Memory B cell (primary cell): ENCODE results near the gene ZNF599.
"Not testable (repeated sequence)": the region's sequence is repeated elsewhere in the genome, so short reads cannot be mapped to it uniquely, and the experiment has no call there.

ENCODE experiments used
- ATAC-seq: fragments of 150-1000 bp; cut with Tn5 transposase; 2 replicates; pipeline ENCODE4 v1.10.0; 2021; ENCODE audit warnings: low read depth, mild to moderate bottlenecking, moderate library complexity
- DNase-seq, 2 donors: peaks; one replicate each; pipeline ENCODE4 v3.0.0; 2022; ENCODE audit warnings: low spot score in 2 of 2
- H3K27ac Mint-ChIP-seq: one replicate; pipeline ENCODE4 v1.8.0; 2022; ENCODE audit warnings: mild to moderate bottlenecking, moderate library complexity, mixed read lengths
- H3K27me3 Mint-ChIP-seq: one replicate; pipeline ENCODE4 v1.8.0; 2022; ENCODE audit warnings: mixed read lengths
- H3K36me3 Mint-ChIP-seq: one replicate; pipeline ENCODE4 v1.8.0; 2022; ENCODE audit warnings: mild to moderate bottlenecking, mixed read lengths
- H3K4me1 Mint-ChIP-seq: one replicate; pipeline ENCODE4 v1.8.0; 2022; ENCODE audit warnings: mixed read lengths
- H3K4me3 Mint-ChIP-seq: one replicate; pipeline ENCODE4 v1.8.0; 2022; ENCODE audit warnings: mild to moderate bottlenecking, moderate library complexity, mixed read lengths
- H3K9me3 Mint-ChIP-seq: one replicate; pipeline ENCODE4 v1.8.0; 2022; ENCODE audit warnings: mixed read lengths

The ZNF599 gene

GRCh38 chr19:34772697-34773554 lies at the start of gene ZNF599:
Gene ZNF599 (minus strand): TSS chr19:34773215. CDS start chr19:34772841, 374 bp downstream.
- H3K36me3 Mint-ChIP-seq = peaks cover 10% of the 10 kb centered on the region
- peaks cover 5% of the 10 kb centered on the region for H3K4me1 Mint-ChIP-seq
- peak within 1 kb of the TSS; percentile 93 for H3K4me3 Mint-ChIP-seq
- peak within 1 kb of the TSS; percentile 31 for H3K27ac Mint-ChIP-seq
- ATAC-seq (peak; percentile 99), DNase-seq (peak; percentile 88 to 90)
- H3K9me3 Mint-ChIP-seq = peaks cover 4% of the 10 kb centered on the region
- peaks cover 4% of the 10 kb centered on the region for H3K27me3 Mint-ChIP-seq

- H3K36me3 Mint-ChIP-seq = peaks cover 24% of the 10 kb centered on the region
- peaks cover 7% of the 10 kb centered on the region for H3K4me1 Mint-ChIP-seq
- ATAC-seq = no peak
- no peak overlapping the region for H3K4me3 Mint-ChIP-seq
- no peak overlapping the region for H3K27ac Mint-ChIP-seq
- no peaks in the 10 kb centered on the region for H3K27me3 Mint-ChIP-seq
- peaks cover 1% of the 10 kb centered on the region for H3K9me3 Mint-ChIP-seq
- DNase-seq = no peak
Observed at GRCh38 chr19:34818270-34818669, 45.3 kb upstream of the ZNF599 start.

- ATAC-seq (no peak), DNase-seq (no peak)
- no peaks in the 10 kb centered on the region for H3K27me3 Mint-ChIP-seq
- peaks cover 24% of the 10 kb centered on the region for H3K36me3 Mint-ChIP-seq
- no peak overlapping the region for H3K4me3 Mint-ChIP-seq
- H3K4me1 Mint-ChIP-seq = peaks cover 10% of the 10 kb centered on the region
- peaks cover 1% of the 10 kb centered on the region for H3K9me3 Mint-ChIP-seq
- no peak overlapping the region for H3K27ac Mint-ChIP-seq
Observed at GRCh38 chr19:34816708-34817107, 43.7 kb upstream of the ZNF599 start.

- Mint-ChIP-seq H3K27ac (no peak overlapping the region), H3K36me3 (peaks cover 12% of the 10 kb centered on the region), H3K27me3 (peaks cover 6% of the 10 kb centered on the region), H3K4me3 (no peak overlapping the region), H3K9me3 (peaks cover 5% of the 10 kb centered on the region), H3K4me1 (peaks cover 11% of the 10 kb centered on the region)
- DNase-seq = no peak
- no peak for ATAC-seq
Observed at GRCh38 chr19:34808566-34808965, 35.6 kb upstream of the ZNF599 start.

- ATAC-seq = no peak
- Mint-ChIP-seq H3K4me3 (no peak overlapping the region), H3K27me3 (peaks cover 8% of the 10 kb centered on the region), H3K4me1 (peaks cover 5% of the 10 kb centered on the region), H3K27ac (no peak overlapping the region), H3K36me3 (peaks cover 12% of the 10 kb centered on the region), H3K9me3 (peaks cover 7% of the 10 kb centered on the region)
- no peak for DNase-seq
Observed at GRCh38 chr19:34806976-34807860, 34.2 kb upstream of the ZNF599 start.

GRCh38 chr19:34804115-34804514 lies 31.1 kb upstream of the ZNF599 start:
- Mint-ChIP-seq H3K27ac (no peak overlapping the region), H3K9me3 (peaks cover 6% of the 10 kb centered on the region), H3K4me3 (no peak overlapping the region), H3K27me3 (peaks cover 10% of the 10 kb centered on the region), H3K36me3 (peaks cover 14% of the 10 kb centered on the region), H3K4me1 (no peaks in the 10 kb centered on the region)
- no peak for DNase-seq
- ATAC-seq = no peak

- H3K9me3 Mint-ChIP-seq, H3K36me3 Mint-ChIP-seq, H3K27me3 Mint-ChIP-seq, DNase-seq, H3K27ac Mint-ChIP-seq, H3K4me3 Mint-ChIP-seq, ATAC-seq, H3K4me1 Mint-ChIP-seq: not testable (repeated sequence)
Observed at GRCh38 chr19:34796953-34797352, 23.9 kb upstream of the ZNF599 start.

GRCh38 chr19:34794066-34794960 lies 21.3 kb upstream of the ZNF599 start:
- ATAC-seq = no peak
- peaks cover 6% of the 10 kb centered on the region for H3K9me3 Mint-ChIP-seq
- H3K27me3 Mint-ChIP-seq = peaks cover 4% of the 10 kb centered on the region
- no peak overlapping the region for H3K27ac Mint-ChIP-seq
- H3K4me3 Mint-ChIP-seq = no peak overlapping the region
- no peak for DNase-seq
- H3K36me3 Mint-ChIP-seq = peaks cover 2% of the 10 kb centered on the region
- H3K4me1 Mint-ChIP-seq = peaks cover 7% of the 10 kb centered on the region

- ATAC-seq = no peak
- Mint-ChIP-seq H3K27ac (no peak overlapping the region), H3K4me3 (no peak overlapping the region), H3K27me3 (peaks cover 4% of the 10 kb centered on the region), H3K9me3 (peaks cover 5% of the 10 kb centered on the region), H3K4me1 (peaks cover 7% of the 10 kb centered on the region), H3K36me3 (peaks cover 2% of the 10 kb centered on the region)
- DNase-seq = no peak
Observed at GRCh38 chr19:34793565-34793964, 20.6 kb upstream of the ZNF599 start.

GRCh38 chr19:34788074-34788473 lies 15.1 kb upstream of the ZNF599 start:
- Mint-ChIP-seq H3K9me3 (peaks cover 8% of the 10 kb centered on the region), H3K27ac (no peak overlapping the region), H3K4me3 (no peak overlapping the region), H3K27me3 (peaks cover 7% of the 10 kb centered on the region), H3K4me1 (peaks cover under 1% of the 10 kb centered on the region), H3K36me3 (peaks cover 8% of the 10 kb centered on the region)
- peak; percentile 37 for ATAC-seq
- DNase-seq = no peak

- H3K4me1 Mint-ChIP-seq = no peaks in the 10 kb centered on the region
- peaks cover 8% of the 10 kb centered on the region for H3K9me3 Mint-ChIP-seq
- H3K27me3 Mint-ChIP-seq = peaks cover 7% of the 10 kb centered on the region
- no peak overlapping the region for H3K27ac Mint-ChIP-seq
- ATAC-seq (no peak), DNase-seq (no peak)
- peaks cover 7% of the 10 kb centered on the region for H3K36me3 Mint-ChIP-seq
- H3K4me3 Mint-ChIP-seq = no peak overlapping the region
Observed at GRCh38 chr19:34787059-34787824, 14.2 kb upstream of the ZNF599 start.

- H3K27me3 Mint-ChIP-seq = peaks cover 7% of the 10 kb centered on the region
- no peak for ATAC-seq
- peaks cover 6% of the 10 kb centered on the region for H3K36me3 Mint-ChIP-seq
- H3K4me3 Mint-ChIP-seq = no peak overlapping the region
- no peak for DNase-seq
- H3K27ac Mint-ChIP-seq = no peak overlapping the region
- no peaks in the 10 kb centered on the region for H3K4me1 Mint-ChIP-seq
- H3K9me3 Mint-ChIP-seq = peaks cover 8% of the 10 kb centered on the region
Observed at GRCh38 chr19:34786236-34786635, 13.2 kb upstream of the ZNF599 start.

- DNase-seq (no peak), ATAC-seq (no peak)
- no peaks in the 10 kb centered on the region for H3K4me1 Mint-ChIP-seq
- H3K4me3 Mint-ChIP-seq = no peak overlapping the region
- H3K27ac Mint-ChIP-seq = no peak overlapping the region
- peaks cover 13% of the 10 kb centered on the region for H3K9me3 Mint-ChIP-seq
- peaks cover 10% of the 10 kb centered on the region for H3K27me3 Mint-ChIP-seq
- H3K36me3 Mint-ChIP-seq = peaks cover 9% of the 10 kb centered on the region
Observed at GRCh38 chr19:34779652-34780051, 6.6 kb upstream of the ZNF599 start.
